DOHH2 (cell line): ENCODE results near the gene EPB41.
"Not testable (repeated sequence)": the region's sequence is repeated elsewhere in the genome, so short reads cannot be mapped to it uniquely, and the experiment has no call there.

Experiments used
- H3F3A ChIP-seq: fragments of 200-600 bp; sonication (generic), shearing (Covaris generic); 2 replicates; pipeline ENCODE4 v1.6.0; 2016; ENCODE audit warnings: antibody characterized with exemption, mild to moderate bottlenecking; ENCODE audit not compliant: control insufficient read depth, insufficient read depth
- H3K27ac ChIP-seq: fragments of 200-600 bp; sonication (generic); 2 replicates; pipeline ENCODE4 v1.5.1; 2014; ENCODE audit warnings: low read depth, mild to moderate bottlenecking, low read length, moderate library complexity
- H3K27me3 ChIP-seq: fragments of 200-600 bp; sonication (generic); 2 replicates; pipeline ENCODE4 v1.6.1; 2014; ENCODE audit warnings: mild to moderate bottlenecking, low read length, mixed read lengths; ENCODE audit not compliant: control insufficient read depth
- H3K36me3 ChIP-seq: fragments of 200-600 bp; sonication (generic); 2 replicates; pipeline ENCODE4 v1.6.1; 2014; ENCODE audit warnings: mild to moderate bottlenecking, low read length, moderate library complexity, mixed read lengths; ENCODE audit not compliant: control insufficient read depth
- H3K4me1 ChIP-seq: fragments of 200-600 bp; sonication (generic); 2 replicates; pipeline ENCODE4 v1.6.1; 2014; ENCODE audit warnings: mild to moderate bottlenecking, low read length, mixed read lengths; ENCODE audit not compliant: control insufficient read depth
- H3K4me2 ChIP-seq: fragments of 200-600 bp; sonication (generic); 2 replicates; pipeline ENCODE4 v1.6.0; 2014; ENCODE audit warnings: mild to moderate bottlenecking, low read length, moderate library complexity
- H3K4me3 ChIP-seq: fragments of 200-600 bp; sonication (generic); 2 replicates; pipeline ENCODE4 v1.5.1; 2014; ENCODE audit warnings: mild to moderate bottlenecking, low read length, mixed read lengths
- H3K79me2 ChIP-seq: fragments of 200-600 bp; sonication (generic); 2 replicates; pipeline ENCODE4 v1.6.1; 2014; ENCODE audit warnings: mild to moderate bottlenecking, low read length, mixed read lengths; ENCODE audit not compliant: control insufficient read depth
- H3K9me2 ChIP-seq: fragments of 200-600 bp; sonication (generic); replicated peaks from 2 replicates; pipeline ENCODE4 v1.6.1; 2014; ENCODE audit warnings: mild to moderate bottlenecking, low read length, mixed read lengths; ENCODE audit not compliant: control insufficient read depth
- H3K9me3 ChIP-seq: fragments of 200-600 bp; sonication (generic); 2 replicates; pipeline ENCODE4 v1.6.1; 2014; ENCODE audit warnings: antibody characterized with exemption, low read length, mixed read lengths; ENCODE audit not compliant: control insufficient read depth, insufficient read depth
- H4K20me1 ChIP-seq: fragments of 200-600 bp; sonication (generic); 2 replicates; pipeline ENCODE4 v1.6.0; 2014; ENCODE audit warnings: low read depth, mild to moderate bottlenecking, antibody characterized with exemption, low read length, moderate library complexity; ENCODE audit not compliant: control insufficient read depth, insufficient read depth
- EZH2phosphoT487 ChIP-seq: fragments of 200-600 bp; sonication (generic); IDR thresholded peaks from 2 replicates; pipeline ENCODE4 v1.6.1; 2017; ENCODE audit warnings: borderline replicate concordance, mild to moderate bottlenecking, antibody characterized with exemption, low read length, moderate library complexity, mixed read lengths
- TF ChIP-seq, protein P1 (sequence below): fragments of 200-600 bp; sonication (generic); IDR thresholded peaks from one replicate; pipeline ENCODE4 v1.5.1; 2014; ENCODE audit warnings: antibody characterized with exemption, mild to moderate bottlenecking, low read depth, low read length; ENCODE audit not compliant: poor library complexity, severe bottlenecking

The EPB41 gene

GRCh38 chr1:28954126-28954726 is 39.9 kb downstream of the EPB41 start:
- no peaks in the 10 kb centered on the region for H3K4me1 ChIP-seq
- H4K20me1 ChIP-seq, result peaks cover 12% of the 10 kb centered on the region
- no peak overlapping the region for H3K4me2 ChIP-seq
- H3K27me3 ChIP-seq, result no peaks in the 10 kb centered on the region
- H3K4me3 ChIP-seq, result no peak overlapping the region
- peaks cover 20% of the 10 kb centered on the region for H3K79me2 ChIP-seq
- no peaks in the 10 kb centered on the region for H3K36me3 ChIP-seq
- H3K9me3 ChIP-seq, result no peaks in the 10 kb centered on the region
- H3K9me2 ChIP-seq, result no peaks in the 10 kb centered on the region
- TF ChIP-seq EZH2phosphoT487, result no peak
- TF ChIP-seq, protein P1, sequence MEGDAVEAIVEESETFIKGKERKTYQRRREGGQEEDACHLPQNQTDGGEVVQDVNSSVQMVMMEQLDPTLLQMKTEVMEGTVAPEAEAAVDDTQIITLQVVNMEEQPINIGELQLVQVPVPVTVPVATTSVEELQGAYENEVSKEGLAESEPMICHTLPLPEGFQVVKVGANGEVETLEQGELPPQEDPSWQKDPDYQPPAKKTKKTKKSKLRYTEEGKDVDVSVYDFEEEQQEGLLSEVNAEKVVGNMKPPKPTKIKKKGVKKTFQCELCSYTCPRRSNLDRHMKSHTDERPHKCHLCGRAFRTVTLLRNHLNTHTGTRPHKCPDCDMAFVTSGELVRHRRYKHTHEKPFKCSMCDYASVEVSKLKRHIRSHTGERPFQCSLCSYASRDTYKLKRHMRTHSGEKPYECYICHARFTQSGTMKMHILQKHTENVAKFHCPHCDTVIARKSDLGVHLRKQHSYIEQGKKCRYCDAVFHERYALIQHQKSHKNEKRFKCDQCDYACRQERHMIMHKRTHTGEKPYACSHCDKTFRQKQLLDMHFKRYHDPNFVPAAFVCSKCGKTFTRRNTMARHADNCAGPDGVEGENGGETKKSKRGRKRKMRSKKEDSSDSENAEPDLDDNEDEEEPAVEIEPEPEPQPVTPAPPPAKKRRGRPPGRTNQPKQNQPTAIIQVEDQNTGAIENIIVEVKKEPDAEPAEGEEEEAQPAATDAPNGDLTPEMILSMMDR, result no peak
- no peaks in the 10 kb centered on the region for H3F3A ChIP-seq
- H3K27ac ChIP-seq, result no peak overlapping the region

- Histone ChIP-seq H3F3A (no peaks in the 10 kb centered on the region), H3K27me3 (no peaks in the 10 kb centered on the region), H3K4me3 (no peak overlapping the region), H3K4me1 (no peaks in the 10 kb centered on the region; the same call in 1 of the 2 replicates), H3K4me2 (no peak overlapping the region), H4K20me1 (peaks cover 14% of the 10 kb centered on the region), H3K79me2 (peaks cover 13% of the 10 kb centered on the region), H3K9me3 (no peaks in the 10 kb centered on the region), H3K36me3 (no peaks in the 10 kb centered on the region), H3K27ac (no peak overlapping the region), H3K9me2 (no peaks in the 10 kb centered on the region)
- TF ChIP-seq EZH2phosphoT487, result no peak
- TF ChIP-seq, protein P1, result no peak
These were observed 41.7 kb downstream of the EPB41 start for GRCh38 chr1:28956038-28956464.

- H4K20me1 ChIP-seq, H3K36me3 ChIP-seq: not testable (repeated sequence)
- peaks cover 13% of the 10 kb centered on the region for H3K79me2 ChIP-seq
These were observed 47.9 kb downstream of the EPB41 start for GRCh38 chr1:28962114-28962831.

DNA sequence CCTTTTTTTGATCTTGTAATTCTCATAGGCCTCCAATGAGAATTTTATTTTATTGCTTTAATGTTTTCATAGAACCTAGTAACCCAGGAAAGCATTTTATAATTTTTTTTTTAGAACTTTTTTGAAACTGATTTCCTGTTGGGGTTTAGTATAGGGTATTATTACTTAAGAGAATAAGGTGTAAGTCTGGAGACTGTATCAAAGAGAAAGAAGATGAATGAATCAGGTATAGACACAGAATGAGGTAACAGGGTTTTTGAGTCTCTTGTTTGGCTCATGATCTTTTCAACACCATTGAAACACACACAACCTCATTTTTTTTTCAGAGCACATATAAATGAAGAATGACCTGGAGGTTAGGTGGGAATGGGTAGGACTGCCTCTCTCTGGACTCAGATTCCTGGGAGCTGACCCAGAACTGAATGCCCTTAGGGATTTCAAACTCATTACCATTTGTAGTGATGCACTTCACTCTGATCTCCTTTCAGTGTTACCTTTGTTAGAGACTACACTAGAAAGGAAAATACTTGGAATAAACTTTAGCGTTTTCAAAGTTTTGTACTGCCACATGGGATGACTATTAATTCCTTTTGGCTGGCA is 51.0 kb downstream of the EPB41 start:
- no peak overlapping the region for H3K27ac ChIP-seq
- H3K79me2 ChIP-seq, result peaks cover 13% of the 10 kb centered on the region
- peaks cover 2% of the 10 kb centered on the region; the same call in 1 of the 2 replicates for H3F3A ChIP-seq
- no peaks in the 10 kb centered on the region for H3K9me3 ChIP-seq
- no peaks in the 10 kb centered on the region for H3K36me3 ChIP-seq
- H3K4me1 ChIP-seq, result no peaks in the 10 kb centered on the region
- H3K27me3 ChIP-seq, result no peaks in the 10 kb centered on the region
- H3K9me2 ChIP-seq, result no peaks in the 10 kb centered on the region
- no peaks in the 10 kb centered on the region for H4K20me1 ChIP-seq
- TF ChIP-seq EZH2phosphoT487, result no peak
- TF ChIP-seq, protein P1, result no peak
- H3K4me3 ChIP-seq, result no peak overlapping the region
- no peak overlapping the region for H3K4me2 ChIP-seq

More at GRCh38 chr1:28962114-28962831, 47.9 kb downstream of the EPB41 start:
- H3K4me1 ChIP-seq, H3K27me3 ChIP-seq, H3F3A ChIP-seq, H3K27ac ChIP-seq, H3K9me2 ChIP-seq, H3K9me3 ChIP-seq, H3K4me2 ChIP-seq, H3K4me3 ChIP-seq: not testable (repeated sequence)
